ENCODE results near the gene PRPS2.
A peak's percentile ranks its signal among the peaks of the same experiment; 100 is the strongest.

Gene PRPS2

GRCh38 chrX:12767856-12768255, 23.4 kb upstream of the PRPS2 start:
- ChIA-PET POLR2A (no interaction called here), CTCF (no interaction called here)
- DNase-seq (ENCODE audit: extremely low spot score): no peak
- TF ChIP-seq CTCF (IDR thresholded peaks at IDR 0.05; ENCODE audit: control extremely low read depth, extremely low read depth, low read depth, missing control alignments): no peak

GRCh38 chrX:12768491-12768890, 22.7 kb upstream of the PRPS2 start:
- POLR2A ChIA-PET: no interaction called here
- no peak for DNase-seq (ENCODE audit: extremely low spot score)
- CTCF ChIA-PET: no interaction called here
- no peak for TF ChIP-seq CTCF (IDR thresholded peaks at IDR 0.05; ENCODE audit: control extremely low read depth, extremely low read depth, low read depth, missing control alignments)

GRCh38 chrX:12770440-12770839, 20.8 kb upstream of the PRPS2 start:
- TF ChIP-seq CTCF (IDR thresholded peaks at IDR 0.05; ENCODE audit: control extremely low read depth, extremely low read depth, low read depth, missing control alignments): peak; percentile 44
- DNase-seq (ENCODE audit: extremely low spot score): peak; percentile 27
- ChIA-PET POLR2A (no interaction called here), CTCF (interaction anchor here (1.0 to 3.1 kb wide), 9 partner anchors 9 to 690 kb away, joined by 3 to 26 read pairs (median 5); no protein-coding TSS in a partner anchor)

GRCh38 chrX:12771445-12772069, 19.7 kb upstream of the PRPS2 start:
- peak; percentile 62 for DNase-seq (ENCODE audit: extremely low spot score)
- ChIA-PET CTCF (interaction anchor here (0.6 to 3.1 kb wide), 23 partner anchors 8 to 1634 kb away, joined by 3 to 26 read pairs (median 3); partner anchors contain the start of gene PRPS2), POLR2A (interaction anchor here (0.7 kb wide), 1 partner anchor 1628 kb away, joined by 9 read pairs; no protein-coding TSS in a partner anchor)
- peak; percentile 80 for TF ChIP-seq CTCF (IDR thresholded peaks at IDR 0.05; ENCODE audit: control extremely low read depth, extremely low read depth, low read depth, missing control alignments)

- no peak for TF ChIP-seq CTCF (IDR thresholded peaks at IDR 0.05; ENCODE audit: control extremely low read depth, extremely low read depth, low read depth, missing control alignments)
- DNase-seq (ENCODE audit: extremely low spot score): no peak
- POLR2A ChIA-PET: no interaction called here
- CTCF ChIA-PET: interaction anchor here (2.5 kb wide), 1 partner anchor 7 kb away, joined by 11 read pairs; no protein-coding TSS in a partner anchor
Measured at GRCh38 chrX:12777670-12778069, 13.5 kb upstream of the PRPS2 start.

- POLR2A ChIA-PET: no interaction called here
- CTCF ChIA-PET: interaction anchor here (1.5 to 2.5 kb wide), 3 partner anchors 8 to 11 kb away, joined by 5 to 11 read pairs (median 5); partner anchors contain the start of gene PRPS2
- TF ChIP-seq CTCF (IDR thresholded peaks at IDR 0.05; ENCODE audit: control extremely low read depth, extremely low read depth, low read depth, missing control alignments): no peak
- no peak for DNase-seq (ENCODE audit: extremely low spot score)
Measured at GRCh38 chrX:12779534-12779933, 11.7 kb upstream of the PRPS2 start.
